Stimulated activated memory B cell treated with anti-CD40 and anti-IgM and Interleukin-4, amounts not matched to agents 10 μg/mL and 1 μg/mL and 100 μg/mL, for 72 hours (primary cell): ENCODE results near the gene LEMD1.
"Not testable (repeated sequence)": the region's sequence is repeated elsewhere in the genome, so short reads cannot be mapped to it uniquely, and the experiment has no call there.

Source experiments
- ATAC-seq: fragments of 150-1000 bp; cut with Tn5 transposase; 2 replicates; pipeline ENCODE4 v1.10.0; 2021
- H3K27ac Mint-ChIP-seq: one replicate; pipeline ENCODE4 v1.8.0; 2022; ENCODE audit warnings: mild to moderate bottlenecking, mixed read lengths
- H3K27me3 Mint-ChIP-seq: one replicate; pipeline ENCODE4 v1.8.0; 2022; ENCODE audit warnings: mixed read lengths
- H3K36me3 Mint-ChIP-seq: one replicate; pipeline ENCODE4 v1.8.0; 2022; ENCODE audit warnings: mixed read lengths
- H3K4me1 Mint-ChIP-seq: one replicate; pipeline ENCODE4 v1.8.0; 2022; ENCODE audit warnings: mixed read lengths
- H3K4me3 Mint-ChIP-seq: one replicate; pipeline ENCODE4 v1.8.0; 2022; ENCODE audit warnings: mild to moderate bottlenecking, moderate library complexity, mixed read lengths
- H3K9me3 Mint-ChIP-seq: one replicate; pipeline ENCODE4 v1.8.0; 2022; ENCODE audit warnings: mixed read lengths

LEMD1 gene

GRCh38 chr1:205365945-205366463 is 55.9 kb downstream of the LEMD1 start:
- no peaks in the 10 kb centered on the region for H3K9me3 Mint-ChIP-seq
- no peaks in the 10 kb centered on the region for H3K36me3 Mint-ChIP-seq
- H3K4me1 Mint-ChIP-seq = no peaks in the 10 kb centered on the region
- ATAC-seq = no peak
- H3K27me3 Mint-ChIP-seq = peaks cover 8% of the 10 kb centered on the region
- H3K4me3 Mint-ChIP-seq = no peak overlapping the region
- no peak overlapping the region for H3K27ac Mint-ChIP-seq

GRCh38 chr1:205365086-205365485 is 56.8 kb downstream of the LEMD1 start:
- H3K36me3 Mint-ChIP-seq, H3K4me3 Mint-ChIP-seq, ATAC-seq, H3K4me1 Mint-ChIP-seq, H3K27me3 Mint-ChIP-seq, H3K27ac Mint-ChIP-seq, H3K9me3 Mint-ChIP-seq: not testable (repeated sequence)

GRCh38 chr1:205360891-205361290 is 61.0 kb downstream of the LEMD1 start:
- Mint-ChIP-seq H3K27ac (no peak overlapping the region), H3K27me3 (peaks cover 36% of the 10 kb centered on the region), H3K4me3 (no peak overlapping the region), H3K36me3 (no peaks in the 10 kb centered on the region), H3K4me1 (peaks cover 7% of the 10 kb centered on the region), H3K9me3 (no peaks in the 10 kb centered on the region)
- ATAC-seq = no peak

- H3K36me3 Mint-ChIP-seq = no peaks in the 10 kb centered on the region
- no peak overlapping the region for H3K27ac Mint-ChIP-seq
- H3K27me3 Mint-ChIP-seq = peaks cover 32% of the 10 kb centered on the region
- no peak for ATAC-seq
- no peak overlapping the region for H3K4me3 Mint-ChIP-seq
- H3K9me3 Mint-ChIP-seq = no peaks in the 10 kb centered on the region
- H3K4me1 Mint-ChIP-seq = peaks cover 7% of the 10 kb centered on the region
These were observed 61.9 kb downstream of the LEMD1 start for GRCh38 chr1:205359771-205360565.

- Mint-ChIP-seq H3K9me3 (no peaks in the 10 kb centered on the region), H3K4me3 (no peak overlapping the region), H3K27ac (no peak overlapping the region), H3K36me3 (no peaks in the 10 kb centered on the region), H3K27me3 (peaks cover 38% of the 10 kb centered on the region), H3K4me1 (peaks cover 14% of the 10 kb centered on the region)
- no peak for ATAC-seq
These were observed 63.3 kb downstream of the LEMD1 start for GRCh38 chr1:205358579-205358978.

GRCh38 chr1:205357567-205357966 is 64.3 kb downstream of the LEMD1 start:
- no peak for ATAC-seq
- H3K36me3 Mint-ChIP-seq = no peaks in the 10 kb centered on the region
- H3K4me1 Mint-ChIP-seq = peaks cover 14% of the 10 kb centered on the region
- no peak overlapping the region for H3K4me3 Mint-ChIP-seq
- peaks cover 38% of the 10 kb centered on the region for H3K27me3 Mint-ChIP-seq
- H3K27ac Mint-ChIP-seq = no peak overlapping the region
- H3K9me3 Mint-ChIP-seq = no peaks in the 10 kb centered on the region

- Mint-ChIP-seq H3K4me1 (peaks cover 14% of the 10 kb centered on the region), H3K27me3 (peaks cover 38% of the 10 kb centered on the region), H3K9me3 (no peaks in the 10 kb centered on the region), H3K27ac (no peak within 1 kb of the TSS), H3K4me3 (no peak within 1 kb of the TSS), H3K36me3 (no peaks in the 10 kb centered on the region)
- peak; percentile 44 for ATAC-seq
These were observed 65.3 kb downstream of the LEMD1 start, which contains the start of gene KLHDC8A for GRCh38 chr1:205356440-205357139. Gene KLHDC8A, minus strand, starts transcription at chr1:205356922. Its CDS starts 13,318 bp downstream, at chr1:205343604.

GRCh38 chr1:205355075-205355453 is 66.8 kb downstream of the LEMD1 start:
- Mint-ChIP-seq H3K27me3 (peaks cover 38% of the 10 kb centered on the region), H3K36me3 (no peaks in the 10 kb centered on the region), H3K4me3 (no peak overlapping the region), H3K9me3 (no peaks in the 10 kb centered on the region), H3K4me1 (peaks cover 19% of the 10 kb centered on the region), H3K27ac (no peak overlapping the region)
- no peak for ATAC-seq

GRCh38 chr1:205354259-205355074 is 67.4 kb downstream of the LEMD1 start:
- H3K4me3 Mint-ChIP-seq = no peak overlapping the region
- no peaks in the 10 kb centered on the region for H3K9me3 Mint-ChIP-seq
- H3K27me3 Mint-ChIP-seq = peaks cover 38% of the 10 kb centered on the region
- H3K36me3 Mint-ChIP-seq = no peaks in the 10 kb centered on the region
- H3K4me1 Mint-ChIP-seq = peaks cover 25% of the 10 kb centered on the region
- H3K27ac Mint-ChIP-seq = no peak overlapping the region
- no peak for ATAC-seq

- no peak for ATAC-seq
- Mint-ChIP-seq H3K4me1 (peaks cover 34% of the 10 kb centered on the region), H3K9me3 (no peaks in the 10 kb centered on the region), H3K36me3 (no peaks in the 10 kb centered on the region), H3K27ac (no peak overlapping the region), H3K27me3 (peaks cover 33% of the 10 kb centered on the region), H3K4me3 (no peak overlapping the region)
These were observed 68.2 kb downstream of the LEMD1 start for GRCh38 chr1:205353612-205354011.

GRCh38 chr1:205353191-205353590 is 68.7 kb downstream of the LEMD1 start:
- Mint-ChIP-seq H3K27ac (no peak overlapping the region), H3K27me3 (peaks cover 29% of the 10 kb centered on the region), H3K4me1 (peaks cover 38% of the 10 kb centered on the region), H3K4me3 (no peak overlapping the region), H3K36me3 (no peaks in the 10 kb centered on the region), H3K9me3 (no peaks in the 10 kb centered on the region)
- no peak for ATAC-seq

- Mint-ChIP-seq H3K27me3 (peaks cover 19% of the 10 kb centered on the region), H3K4me3 (no peak overlapping the region), H3K36me3 (no peaks in the 10 kb centered on the region), H3K4me1 (peaks cover 44% of the 10 kb centered on the region), H3K9me3 (no peaks in the 10 kb centered on the region), H3K27ac (no peak overlapping the region)
- no peak for ATAC-seq
These were observed 69.7 kb downstream of the LEMD1 start for GRCh38 chr1:205351984-205352713.

GRCh38 chr1:205350691-205351141 is 71.1 kb downstream of the LEMD1 start:
- no peak overlapping the region for H3K4me3 Mint-ChIP-seq
- H3K27ac Mint-ChIP-seq = no peak overlapping the region
- peaks cover 9% of the 10 kb centered on the region for H3K27me3 Mint-ChIP-seq
- H3K36me3 Mint-ChIP-seq = no peaks in the 10 kb centered on the region
- no peak for ATAC-seq
- no peaks in the 10 kb centered on the region for H3K9me3 Mint-ChIP-seq
- H3K4me1 Mint-ChIP-seq = peaks cover 36% of the 10 kb centered on the region

- Mint-ChIP-seq H3K27me3 (peaks cover 15% of the 10 kb centered on the region), H3K36me3 (no peaks in the 10 kb centered on the region), H3K27ac (peak overlapping the region; percentile 43), H3K4me1 (peaks cover 36% of the 10 kb centered on the region), H3K4me3 (no peak overlapping the region), H3K9me3 (no peaks in the 10 kb centered on the region)
- peak; percentile 65 for ATAC-seq
These were observed 71.7 kb downstream of the LEMD1 start for GRCh38 chr1:205350124-205350523.
